GM12873 (cell line): ENCODE data around the gene RCVRN.

Experiments
- CTCF ChIP-seq: IDR thresholded peaks from 2 replicates; pipeline ENCODE4 v1.5.1; 2012; ENCODE audit warnings: low read depth, mild to moderate bottlenecking, moderate library complexity, low read length, control low read depth; ENCODE audit not compliant: insufficient read depth; ENCODE audit errors: missing control alignments

RCVRN gene

GRCh38 chr17:9904277-9905077, 594 bp downstream of the RCVRN start:
- no peak for TF ChIP-seq CTCF

GRCh38 chr17:9902120-9902519, 3.0 kb downstream of the RCVRN start:
- no peak for TF ChIP-seq CTCF

GRCh38 chr17:9900784-9901183, 4.3 kb downstream of the RCVRN start:
- no peak for TF ChIP-seq CTCF

- no peak for TF ChIP-seq CTCF
Measured at GRCh38 chr17:9900044-9900594, 5.0 kb downstream of the RCVRN start.

GRCh38 chr17:9899280-9900043, 5.6 kb downstream of the RCVRN start:
- no peak for TF ChIP-seq CTCF

GRCh38 chr17:9898812-9899211, 6.3 kb downstream of the RCVRN start:
- no peak for TF ChIP-seq CTCF

- no peak for TF ChIP-seq CTCF
Measured at GRCh38 chr17:9897372-9897968, 7.6 kb downstream of the RCVRN start.
